ENCODE measurements around the gene ITGAD. TPM values are rescaled to one million over a fixed set of nuclear protein-coding genes. Genes with fewer than 3 reads are reported as not detected.
A peak's percentile ranks its signal among the peaks of the same experiment; 100 is the strongest.

ITGAD gene
- total RNA-seq, 1 experiment from 2014 or later = not detected

GRCh38 chr16:31423241-31423640, 30.1 kb downstream of the ITGAD start:
- no TSS peak for BruUV-seq (replicated peaks)
- Histone ChIP-seq H3K9me3 (ENCODE audit: low read depth, low read length, poor library complexity, severe bottlenecking) (no peaks in the 10 kb centered on the region), H3K4me1 (ENCODE audit: insufficient read depth, low read length, poor library complexity, severe bottlenecking) (no peaks in the 10 kb centered on the region), H3K27me3 (replicated peaks; ENCODE audit: insufficient read depth, low read depth, low read length, poor library complexity) (peaks cover 6% of the 10 kb centered on the region), H3K36me3 (ENCODE audit: insufficient read depth, low read length, poor library complexity, severe bottlenecking) (no peaks in the 10 kb centered on the region), H3K4me3 (ENCODE audit: low read depth, low read length, poor library complexity, severe bottlenecking) (no peak overlapping the region), H3K27ac (ENCODE audit: low read depth, low read length, poor library complexity, severe bottlenecking) (no peak overlapping the region)
- intact Hi-C loops (cut with micrococcal nuclease; ENCODE audit: unreplicated experiment) = no loop called here
- DNase-seq (ENCODE audit: low spot score) = no peak
- POLR2A ChIA-PET (ENCODE audit: low non-redundant PET) = no interaction called here
- CTCF ChIA-PET = no interaction called here
- TF ChIP-seq CTCF (conservative IDR thresholded peaks at IDR 0.05; ENCODE audit: low read depth, low read length) = no peak
- TF ChIP-seq EZH2 (IDR thresholded peaks at IDR 0.05; ENCODE audit: borderline replicate concordance, low read depth, low read length, poor library complexity, severe bottlenecking) = no peak

- H3K27ac ChIP-seq (ENCODE audit: low read depth, low read length, poor library complexity, severe bottlenecking) = no peak overlapping the region
- ChIA-PET CTCF (no interaction called here), POLR2A (ENCODE audit: low non-redundant PET) (no interaction called here)
- no peaks in the 10 kb centered on the region for H3K9me3 ChIP-seq (ENCODE audit: low read depth, low read length, poor library complexity, severe bottlenecking)
- H3K27me3 ChIP-seq (replicated peaks; ENCODE audit: insufficient read depth, low read depth, low read length, poor library complexity) = peaks cover 12% of the 10 kb centered on the region
- intact Hi-C loops (cut with micrococcal nuclease; ENCODE audit: unreplicated experiment) = no loop called here
- BruUV-seq (replicated peaks) = no TSS peak
- H3K4me1 ChIP-seq (ENCODE audit: insufficient read depth, low read length, poor library complexity, severe bottlenecking) = no peaks in the 10 kb centered on the region
- TF ChIP-seq EZH2 (IDR thresholded peaks at IDR 0.05; ENCODE audit: borderline replicate concordance, low read depth, low read length, poor library complexity, severe bottlenecking) (no peak), CTCF (conservative IDR thresholded peaks at IDR 0.05; ENCODE audit: low read depth, low read length) (no peak)
- no peak for DNase-seq (ENCODE audit: low spot score)
- no peaks in the 10 kb centered on the region for H3K36me3 ChIP-seq (ENCODE audit: insufficient read depth, low read length, poor library complexity, severe bottlenecking)
- H3K4me3 ChIP-seq (ENCODE audit: low read depth, low read length, poor library complexity, severe bottlenecking) = no peak overlapping the region
Measured at GRCh38 chr16:31423801-31424200, 30.7 kb downstream of the ITGAD start.

- CTCF ChIA-PET = no interaction called here
- H3K4me1 ChIP-seq (ENCODE audit: insufficient read depth, low read length, poor library complexity, severe bottlenecking) = no peaks in the 10 kb centered on the region
- TF ChIP-seq EZH2 (IDR thresholded peaks at IDR 0.05; ENCODE audit: borderline replicate concordance, low read depth, low read length, poor library complexity, severe bottlenecking) (no peak), CTCF (conservative IDR thresholded peaks at IDR 0.05; ENCODE audit: low read depth, low read length) (no peak)
- intact Hi-C loops (cut with micrococcal nuclease; ENCODE audit: unreplicated experiment) = no loop called here
- no peak overlapping the region for H3K27ac ChIP-seq (ENCODE audit: low read depth, low read length, poor library complexity, severe bottlenecking)
- peak; percentile 26 for DNase-seq (ENCODE audit: low spot score)
- no peaks in the 10 kb centered on the region for H3K9me3 ChIP-seq (ENCODE audit: low read depth, low read length, poor library complexity, severe bottlenecking)
- BruUV-seq (replicated peaks) = no TSS peak
- peaks cover 13% of the 10 kb centered on the region for H3K27me3 ChIP-seq (replicated peaks; ENCODE audit: insufficient read depth, low read depth, low read length, poor library complexity)
- H3K36me3 ChIP-seq (ENCODE audit: insufficient read depth, low read length, poor library complexity, severe bottlenecking) = no peaks in the 10 kb centered on the region
- no peak overlapping the region for H3K4me3 ChIP-seq (ENCODE audit: low read depth, low read length, poor library complexity, severe bottlenecking)
- POLR2A ChIA-PET (ENCODE audit: low non-redundant PET) = no interaction called here
Measured at GRCh38 chr16:31427441-31428278, 34.5 kb downstream of the ITGAD start.

All from A673 (cell line).